Stomach (tissue), 9 donors: ENCODE results near the gene TBXAS1. TPM values are rescaled to one million over a fixed set of nuclear protein-coding genes. Genes with fewer than 3 reads are reported as not detected.

ENCODE experiments used
- DNase-seq, 2 donors: peaks; one replicate each; pipeline versions ENCODE4 v3.0.0 to v3.0.0-alpha.2; 2013 to 2019
- H3K27ac ChIP-seq, 5 donors: fragments of 200-600 bp in 4 of 5; sonication (generic) in 4 of 5; one replicate each; pipeline ENCODE4 v1.5.1; 2013 to 2019; ENCODE audit warnings: mild to moderate bottlenecking in 1 of 5, moderate library complexity in 1 of 5
- H3K27me3 ChIP-seq, 3 donors: fragments of 200-600 bp; sonication (generic); one replicate each; pipeline ENCODE4 v1.5.1; 2017 to 2019; ENCODE audit warnings: mixed run types in 1 of 3
- H3K36me3 ChIP-seq, 4 donors: fragments of 200-600 bp; sonication (generic); 1 replicate in 3 of 4; 2 replicates in 1 of 4; pipeline ENCODE4 v1.5.1; 2016 to 2019
- H3K4me1 ChIP-seq, 4 donors: fragments of 200-600 bp; sonication (generic); one replicate each; pipeline ENCODE4 v1.5.1; 2016 to 2019
- H3K4me3 ChIP-seq, 4 donors: fragments of 200-600 bp; sonication (generic) in 3 of 4; one replicate each; pipeline ENCODE4 v1.5.1; 2016 to 2019; ENCODE audit warnings: mild to moderate bottlenecking in 1 of 4
- H3K9me3 ChIP-seq, 4 donors: fragments of 200-600 bp; sonication (generic); one replicate each; pipeline ENCODE4 v1.5.1; 2016 to 2019
- CTCF ChIP-seq, 7 experiments: fragments of 450-650 bp in 4 of 7; fragments of 200-600 bp in 3 of 7; sonication (generic) in 3 of 7; IDR thresholded peaks; one replicate each; pipeline ENCODE4 v1.5.1; 2016 to 2019; ENCODE audit warnings: antibody characterized with exemption in 7 of 7, control low read depth in 2 of 7, mild to moderate bottlenecking in 1 of 7
- EP300 ChIP-seq: sonication (generic); formaldehyde crosslinking; IDR thresholded peaks from one replicate; pipeline ENCODE4 v1.6.1; 2017; ENCODE audit warnings: antibody characterized with exemption
- POLR2A ChIP-seq, 4 donors: fragments of 450-650 bp; IDR thresholded peaks; one replicate each; pipeline ENCODE4 v1.6.1; 2016; ENCODE audit warnings: antibody characterized with exemption in 4 of 4, control low read depth in 2 of 4, mild to moderate bottlenecking in 1 of 4, moderate library complexity in 1 of 4
- POLR2AphosphoS5 ChIP-seq, 3 donors: sonication (generic); formaldehyde crosslinking; IDR thresholded peaks; one replicate each; pipeline ENCODE4 v1.6.1; 2016; ENCODE audit warnings: antibody characterized with exemption in 3 of 3
- WGBS, 5 donors: extraction: QIAGEN DNeasy Blood & Tissue Kit in 3 of 5; methylation state at CpG; one replicate each; pipeline versions ENCODE4 v1.1.5 to v1.1.7; 2013 to 2018; 5-methylcytosine and 5-hydroxymethylcytosine counted together
- intact Hi-C: fragments of 100-400 bp; cut with DNase I; formaldehyde crosslinking; loops from one replicate; pipeline ENCODE4 v1.15.1; 2023; ENCODE audit warnings: low total_unique reads
- polyA plus RNA-seq, 3 donors: library from polyadenylated mRNA; stranded (reverse); fragments of 200-250 nt; gene quantifications; one replicate each; pipeline ENCODE4 v1.2.3, GENCODE V29; 2013
- total RNA-seq, 5 donors: library from RNA; depleted of rRNA; stranded (reverse); fragments of >200 nt; gene quantifications; one replicate each; pipeline versions ENCODE4 v1.1.0 to v1.2.3, GENCODE V29; 2014 to 2016
- donor health status: healthy with polysubstance abuse.
- donor health status: Bipolar disorder and iron deficiency.
- donor health status: healthy.

Gene TBXAS1
- total and polyA plus RNA-seq, 8 donors: 1.4 to 92.8 (median 15.1) TPM

- TF ChIP-seq EP300 (no peak), POLR2A (IDR thresholded peaks at IDR 0.05) (no peak), CTCF (IDR thresholded peaks at IDR 0.05) (no peak), POLR2AphosphoS5 (IDR thresholded peaks at IDR 0.05) (peak in 2 of 3 donors; percentile 37 to 60)
- H3K4me1 ChIP-seq: peaks cover 7 to 34% (median 12%) of the 10 kb centered on the region in 4 donors
- no peak overlapping the region for H3K4me3 ChIP-seq
- WGBS, 5 donors: 28 to 48% (median 39%) methylated on average over 7 of the region's 7 CpGs
- DNase-seq: peak in 1 of 2 donors; percentile 74
- intact Hi-C loops: no loop called here
- peak overlapping the region in 4 of 5 donors; percentile 35 to 66 (median 48) for H3K27ac ChIP-seq
- no peaks in the 10 kb centered on the region for H3K27me3 ChIP-seq
- peaks cover 0 to 5% (median 0%) of the 10 kb centered on the region in 4 donors for H3K36me3 ChIP-seq
- no peaks in the 10 kb centered on the region for H3K9me3 ChIP-seq
Measured at GRCh38 chr7:139875821-139876241, 46.8 kb downstream of the TBXAS1 start.

GRCh38 chr7:139876622-139877283 is 47.7 kb downstream of the TBXAS1 start:
- Histone ChIP-seq H3K9me3 (no peaks in the 10 kb centered on the region), H3K27ac (no peak overlapping the region), H3K4me3 (no peak overlapping the region), H3K36me3 (peaks cover 0 to 5% (median 1%) of the 10 kb centered on the region in 4 donors), H3K27me3 (no peaks in the 10 kb centered on the region), H3K4me1 (peaks cover 2 to 25% (median 7%) of the 10 kb centered on the region in 4 donors)
- intact Hi-C loops: no loop called here
- TF ChIP-seq POLR2AphosphoS5 (IDR thresholded peaks at IDR 0.05) (no peak), EP300 (no peak), CTCF (IDR thresholded peaks at IDR 0.05) (no peak), POLR2A (IDR thresholded peaks at IDR 0.05) (no peak)
- 92 to 95% (median 94%) methylated on average over 7 to 8 of the region's 8 CpGs for WGBS, 5 donors
- DNase-seq: no peak

- peaks cover 0 to 3% (median 0%) of the 10 kb centered on the region in 4 donors for H3K36me3 ChIP-seq
- H3K27ac ChIP-seq: peak overlapping the region in 1 of 5 donors; percentile 2
- H3K27me3 ChIP-seq: no peaks in the 10 kb centered on the region
- 54 to 71% (median 66%) methylated on average over 3 of the region's 3 CpGs for WGBS, 5 donors
- H3K4me1 ChIP-seq: peaks cover 0 to 36% (median 3%) of the 10 kb centered on the region in 4 donors
- no peak for DNase-seq
- H3K9me3 ChIP-seq: no peaks in the 10 kb centered on the region
- no peak for TF ChIP-seq CTCF (IDR thresholded peaks at IDR 0.05)
- TF ChIP-seq POLR2A (IDR thresholded peaks at IDR 0.05): no peak
- TF ChIP-seq EP300: no peak
- TF ChIP-seq POLR2AphosphoS5 (IDR thresholded peaks at IDR 0.05): no peak
- intact Hi-C loops: no loop called here
- no peak overlapping the region for H3K4me3 ChIP-seq
Measured at GRCh38 chr7:139883814-139884213, 54.8 kb downstream of the TBXAS1 start.

- no peak overlapping the region for H3K27ac ChIP-seq
- H3K4me3 ChIP-seq: no peak overlapping the region
- H3K27me3 ChIP-seq: no peaks in the 10 kb centered on the region
- intact Hi-C loops: no loop called here
- DNase-seq: no peak
- peaks cover 0 to 36% (median 3%) of the 10 kb centered on the region in 4 donors for H3K4me1 ChIP-seq
- peaks cover 0 to 3% (median 0%) of the 10 kb centered on the region in 4 donors for H3K36me3 ChIP-seq
- no peaks in the 10 kb centered on the region for H3K9me3 ChIP-seq
- TF ChIP-seq CTCF (IDR thresholded peaks at IDR 0.05) (no peak), POLR2A (IDR thresholded peaks at IDR 0.05) (no peak), POLR2AphosphoS5 (IDR thresholded peaks at IDR 0.05) (no peak), EP300 (no peak)
- 64 to 83% (median 72%) methylated on average over 6 to 7 of the region's 7 CpGs for WGBS, 5 donors
Measured at GRCh38 chr7:139884441-139884840, 55.4 kb downstream of the TBXAS1 start.
